Measurements from ENCODE around the gene CDK5RAP2.

Gene CDK5RAP2

DNA sequence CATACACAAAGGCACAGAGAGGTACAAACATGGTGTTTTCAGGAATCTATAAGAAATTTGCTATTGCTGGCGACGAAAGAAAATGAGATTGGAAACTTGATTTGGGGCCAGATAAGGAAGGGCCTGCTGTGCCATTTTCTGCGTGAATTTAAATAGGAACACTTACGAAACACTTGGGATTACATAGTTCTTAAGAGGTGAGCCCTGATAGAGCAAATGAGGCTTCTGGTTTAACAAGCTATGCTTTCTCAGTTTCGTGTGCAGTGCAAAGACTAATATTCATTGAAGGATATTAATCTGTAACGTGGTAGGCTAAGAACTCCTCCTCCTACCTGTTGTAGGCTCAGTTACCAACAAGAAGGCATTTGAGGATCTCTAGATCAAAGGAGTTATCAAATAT, 93.1 kb downstream of the CDK5RAP2 start:
- no peak for TF ChIP-seq MAX (IDR thresholded peaks at IDR 0.05; ENCODE audit: low read depth, low read length)
- TF ChIP-seq, protein P1, sequence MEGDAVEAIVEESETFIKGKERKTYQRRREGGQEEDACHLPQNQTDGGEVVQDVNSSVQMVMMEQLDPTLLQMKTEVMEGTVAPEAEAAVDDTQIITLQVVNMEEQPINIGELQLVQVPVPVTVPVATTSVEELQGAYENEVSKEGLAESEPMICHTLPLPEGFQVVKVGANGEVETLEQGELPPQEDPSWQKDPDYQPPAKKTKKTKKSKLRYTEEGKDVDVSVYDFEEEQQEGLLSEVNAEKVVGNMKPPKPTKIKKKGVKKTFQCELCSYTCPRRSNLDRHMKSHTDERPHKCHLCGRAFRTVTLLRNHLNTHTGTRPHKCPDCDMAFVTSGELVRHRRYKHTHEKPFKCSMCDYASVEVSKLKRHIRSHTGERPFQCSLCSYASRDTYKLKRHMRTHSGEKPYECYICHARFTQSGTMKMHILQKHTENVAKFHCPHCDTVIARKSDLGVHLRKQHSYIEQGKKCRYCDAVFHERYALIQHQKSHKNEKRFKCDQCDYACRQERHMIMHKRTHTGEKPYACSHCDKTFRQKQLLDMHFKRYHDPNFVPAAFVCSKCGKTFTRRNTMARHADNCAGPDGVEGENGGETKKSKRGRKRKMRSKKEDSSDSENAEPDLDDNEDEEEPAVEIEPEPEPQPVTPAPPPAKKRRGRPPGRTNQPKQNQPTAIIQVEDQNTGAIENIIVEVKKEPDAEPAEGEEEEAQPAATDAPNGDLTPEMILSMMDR (IDR thresholded peaks at IDR 0.05; ENCODE audit: low read depth, low read length): no peak
- TF ChIP-seq POLR2A (IDR thresholded peaks at IDR 0.05; ENCODE audit: extremely low read depth, insufficient read length): no peak
- TF ChIP-seq MYC (IDR thresholded peaks at IDR 0.05; ENCODE audit: low read depth, low read length): no peak
- no peak for DNase-seq (ENCODE audit: low read depth)
- no peak overlapping the region for H3K4me3 ChIP-seq (ENCODE audit: low read depth, low read length)

DNA sequence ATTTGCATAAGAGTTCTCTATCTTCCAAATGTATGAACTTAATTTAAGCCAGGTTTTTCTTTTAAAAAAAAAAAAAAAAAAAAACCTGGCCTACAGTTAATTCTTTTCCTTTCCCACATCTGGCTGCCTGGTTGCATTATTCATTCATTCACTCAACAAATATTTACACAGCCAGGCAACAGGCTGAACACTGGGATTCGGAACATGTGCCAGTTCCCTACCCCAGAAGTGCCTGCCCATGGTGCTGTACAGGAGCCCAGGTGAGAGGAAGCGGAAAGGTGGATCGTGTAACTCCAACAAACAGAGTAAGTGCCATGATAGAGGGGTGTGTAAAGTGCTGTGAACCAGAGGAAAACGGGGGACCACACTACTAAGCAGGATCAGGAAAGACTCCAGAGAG, 93.6 kb downstream of the CDK5RAP2 start:
- no peak for DNase-seq (ENCODE audit: low read depth)
- TF ChIP-seq MYC (IDR thresholded peaks at IDR 0.05; ENCODE audit: low read depth, low read length): no peak
- TF ChIP-seq POLR2A (IDR thresholded peaks at IDR 0.05; ENCODE audit: extremely low read depth, insufficient read length): no peak
- TF ChIP-seq, protein P1 (IDR thresholded peaks at IDR 0.05; ENCODE audit: low read depth, low read length): no peak
- H3K4me3 ChIP-seq (ENCODE audit: low read depth, low read length): no peak overlapping the region

DNA sequence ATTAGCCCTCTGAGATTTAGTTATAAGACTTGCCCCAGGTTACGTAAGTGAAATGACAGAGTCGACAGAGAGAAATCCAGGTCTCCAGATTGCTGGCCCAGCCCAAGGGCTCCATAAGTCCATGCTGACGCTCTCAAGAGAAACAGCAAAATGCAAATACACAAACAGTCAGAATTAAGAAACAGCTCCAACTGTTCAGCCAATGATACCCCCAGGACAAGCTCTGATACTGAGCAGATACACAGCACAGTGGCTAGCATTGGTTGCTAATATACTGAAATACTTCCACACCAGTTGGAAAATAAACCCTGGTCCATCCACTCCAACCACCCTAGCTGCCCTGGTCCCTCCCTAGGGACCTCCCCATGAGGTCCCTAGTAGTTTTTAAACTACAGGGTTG, 94.2 kb downstream of the CDK5RAP2 start:
- H3K4me3 ChIP-seq (ENCODE audit: low read depth, low read length): no peak overlapping the region
- TF ChIP-seq MAX (IDR thresholded peaks at IDR 0.05; ENCODE audit: low read depth, low read length): no peak
- TF ChIP-seq, protein P1 (IDR thresholded peaks at IDR 0.05; ENCODE audit: low read depth, low read length): no peak
- TF ChIP-seq MYC (IDR thresholded peaks at IDR 0.05; ENCODE audit: low read depth, low read length): no peak
- no peak for TF ChIP-seq POLR2A (IDR thresholded peaks at IDR 0.05; ENCODE audit: extremely low read depth, insufficient read length)
- DNase-seq (ENCODE audit: low read depth): no peak

DNA sequence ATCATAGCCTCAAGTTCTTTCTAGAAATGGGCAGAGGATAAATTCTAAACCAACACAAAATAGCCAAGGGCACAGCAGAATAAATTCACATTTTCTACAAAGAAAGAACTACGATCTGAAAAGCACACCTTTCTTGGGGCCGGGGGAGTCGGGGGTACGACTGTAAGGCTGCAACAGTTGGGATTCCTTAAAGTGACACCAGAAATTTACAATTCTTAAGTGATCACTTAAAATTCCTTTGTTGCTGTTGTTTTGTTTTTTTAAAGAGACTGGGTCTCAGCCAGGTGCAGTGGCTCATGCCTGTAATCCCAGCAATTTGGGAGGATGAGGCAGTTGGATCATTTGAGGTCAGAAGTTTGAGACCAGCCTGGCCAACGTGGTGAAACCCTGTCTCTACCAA, 95.8 kb downstream of the CDK5RAP2 start:
- no peak overlapping the region for H3K4me3 ChIP-seq (ENCODE audit: low read depth, low read length)
- no peak for DNase-seq (ENCODE audit: low read depth)
- TF ChIP-seq MAX (IDR thresholded peaks at IDR 0.05; ENCODE audit: low read depth, low read length): no peak

DNA sequence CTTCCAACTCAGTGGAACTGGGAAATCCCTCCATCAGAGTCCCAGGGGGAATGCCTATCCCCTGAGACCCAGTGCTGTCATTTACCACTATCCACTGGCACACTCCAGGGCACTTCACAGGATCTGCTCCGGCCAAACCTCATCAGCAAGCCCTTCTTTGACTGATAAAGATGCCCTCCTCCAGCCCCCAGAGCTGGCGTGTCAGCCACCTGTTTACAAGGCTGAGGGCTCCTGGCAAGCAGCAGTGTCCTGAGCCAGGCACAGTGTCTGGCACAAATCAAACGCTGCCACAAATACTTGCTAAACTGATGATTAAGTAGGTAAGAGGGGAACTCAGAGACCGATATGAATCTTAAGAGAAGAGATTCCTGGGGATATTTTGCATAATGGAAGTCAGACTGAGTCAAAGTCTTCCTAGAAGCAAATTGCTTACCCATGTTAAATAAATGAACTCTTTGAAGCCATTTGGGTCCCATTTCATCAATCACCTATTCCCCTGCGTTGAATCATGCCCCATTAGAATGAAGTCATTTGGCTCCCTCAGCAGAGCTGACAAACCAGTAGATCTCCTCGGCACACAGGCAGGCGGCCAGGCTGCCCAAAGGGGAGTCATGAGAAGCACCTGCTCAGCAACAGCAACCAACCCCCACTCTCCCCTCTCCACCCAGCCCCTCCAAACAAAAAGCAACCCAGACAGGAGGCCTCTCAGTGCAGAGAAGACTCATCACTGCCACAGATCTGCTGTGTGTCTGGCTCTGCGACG, 97.4 kb downstream of the CDK5RAP2 start:
- no peak overlapping the region for H3K4me3 ChIP-seq (ENCODE audit: low read depth, low read length)
- TF ChIP-seq, protein P1 (IDR thresholded peaks at IDR 0.05; ENCODE audit: low read depth, low read length): no peak
- TF ChIP-seq MAX (IDR thresholded peaks at IDR 0.05; ENCODE audit: low read depth, low read length) (no peak), POLR2A (IDR thresholded peaks at IDR 0.05; ENCODE audit: extremely low read depth, insufficient read length) (no peak), MYC (IDR thresholded peaks at IDR 0.05; ENCODE audit: low read depth, low read length) (no peak)
- DNase-seq (ENCODE audit: low read depth): no peak

DNA sequence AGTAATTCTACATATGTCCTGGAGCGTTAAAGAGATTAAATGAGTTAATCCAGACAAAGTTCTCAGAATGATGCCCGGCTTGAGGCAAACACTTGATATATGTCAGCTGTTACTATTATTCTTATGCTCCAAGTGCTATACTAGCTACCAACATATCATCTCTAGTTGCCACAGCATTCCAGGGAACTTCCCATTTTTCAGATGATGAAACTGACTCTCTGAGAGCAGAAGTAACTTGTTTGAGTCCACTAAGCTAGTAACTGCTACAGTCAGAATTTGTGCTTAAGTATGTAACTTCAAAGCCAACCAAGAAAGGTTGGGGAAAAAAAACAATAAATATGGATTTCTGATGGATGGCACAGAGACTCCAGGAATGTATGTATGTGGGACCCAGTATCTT, 98.1 kb downstream of the CDK5RAP2 start:
- DNase-seq (ENCODE audit: low read depth): no peak
- no peak overlapping the region for H3K4me3 ChIP-seq (ENCODE audit: low read depth, low read length)
- TF ChIP-seq POLR2A (IDR thresholded peaks at IDR 0.05; ENCODE audit: extremely low read depth, insufficient read length): no peak
- TF ChIP-seq MYC (IDR thresholded peaks at IDR 0.05; ENCODE audit: low read depth, low read length): no peak
- no peak for TF ChIP-seq MAX (IDR thresholded peaks at IDR 0.05; ENCODE audit: low read depth, low read length)
- TF ChIP-seq, protein P1 (IDR thresholded peaks at IDR 0.05; ENCODE audit: low read depth, low read length): no peak

Data from NB4 (cell line).